Astrocyte (in vitro differentiated cells and primary cell): ENCODE results near the gene CDH22.

Experiments used
- EZH2 ChIP-seq: IDR thresholded peaks from 2 replicates; pipeline ENCODE4 v1.6.1; 2012; ENCODE audit warnings: mild to moderate bottlenecking, low read length, inconsistent platforms; ENCODE audit not compliant: insufficient read depth
- TF ChIP-seq, protein P1 (sequence below): IDR thresholded peaks from 2 replicates; pipeline ENCODE4 v1.5.1; 2011; ENCODE audit warnings: low read depth, mild to moderate bottlenecking, inconsistent platforms, low read length, moderate library complexity; ENCODE audit not compliant: insufficient read depth

DNA sequence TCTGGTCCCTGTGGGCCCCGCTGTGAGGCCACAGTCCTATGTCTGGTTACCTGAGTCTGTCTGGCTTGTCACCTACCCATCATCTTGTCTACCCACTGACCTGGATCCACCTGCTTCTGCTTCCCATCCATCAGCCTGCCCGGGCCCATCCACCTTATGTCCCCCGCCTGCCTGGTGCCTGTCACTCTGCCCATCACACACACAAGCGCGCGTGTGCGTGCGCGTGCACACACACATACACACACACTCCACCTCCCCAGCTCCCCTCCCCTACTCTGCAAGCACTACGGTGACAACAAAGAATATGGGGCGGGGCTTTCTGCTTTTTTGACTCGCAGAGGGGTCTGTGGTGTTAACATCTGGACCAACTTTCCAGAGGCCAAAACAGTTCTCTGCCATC lies 8.0 kb downstream of the CDH22 start:
- TF ChIP-seq, protein P1, sequence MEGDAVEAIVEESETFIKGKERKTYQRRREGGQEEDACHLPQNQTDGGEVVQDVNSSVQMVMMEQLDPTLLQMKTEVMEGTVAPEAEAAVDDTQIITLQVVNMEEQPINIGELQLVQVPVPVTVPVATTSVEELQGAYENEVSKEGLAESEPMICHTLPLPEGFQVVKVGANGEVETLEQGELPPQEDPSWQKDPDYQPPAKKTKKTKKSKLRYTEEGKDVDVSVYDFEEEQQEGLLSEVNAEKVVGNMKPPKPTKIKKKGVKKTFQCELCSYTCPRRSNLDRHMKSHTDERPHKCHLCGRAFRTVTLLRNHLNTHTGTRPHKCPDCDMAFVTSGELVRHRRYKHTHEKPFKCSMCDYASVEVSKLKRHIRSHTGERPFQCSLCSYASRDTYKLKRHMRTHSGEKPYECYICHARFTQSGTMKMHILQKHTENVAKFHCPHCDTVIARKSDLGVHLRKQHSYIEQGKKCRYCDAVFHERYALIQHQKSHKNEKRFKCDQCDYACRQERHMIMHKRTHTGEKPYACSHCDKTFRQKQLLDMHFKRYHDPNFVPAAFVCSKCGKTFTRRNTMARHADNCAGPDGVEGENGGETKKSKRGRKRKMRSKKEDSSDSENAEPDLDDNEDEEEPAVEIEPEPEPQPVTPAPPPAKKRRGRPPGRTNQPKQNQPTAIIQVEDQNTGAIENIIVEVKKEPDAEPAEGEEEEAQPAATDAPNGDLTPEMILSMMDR = no peak
- TF ChIP-seq EZH2 = no peak
